GM12878 (cell line): Measurements from ENCODE around the gene DAGLA. TPM values are rescaled to one million over a fixed set of nuclear protein-coding genes. Genes with fewer than 3 reads are reported as not detected.

Source experiments
- ATAC-seq: fragments of 200-7000 bp; cut with Tn5 transposase; 3 replicates; pipeline ENCODE4 v1.9.1; 2020; ENCODE audit warnings: mild to moderate bottlenecking, moderate library complexity
- BruUV-seq: library from RNA; stranded (reverse); fragments of 400-500 nt; replicated peaks from 2 replicates; lab custom pipeline; 2021; lab: Mats Ljungman, UMichigan
- CTCF ChIA-PET: fragments of 300-600 bp; sonication (Branson Sonifier 250); formaldehyde crosslinking; extraction: SDS; loops from one replicate; lab custom pipeline; 2021; ENCODE audit warnings: inconsistent platforms; lab: Yijun Ruan, JAX
- POLR2A ChIA-PET: fragments of 350-600 bp; formaldehyde crosslinking; extraction: SDS; loops from one replicate; lab custom pipeline; 2021; ENCODE audit warnings: inconsistent platforms; lab: Charles Lee
- RAD21 ChIA-PET: fragments of 300-600 bp; sonication (Branson Sonifier 250); formaldehyde crosslinking; loops from one replicate; lab custom pipeline; 2023; ENCODE audit warnings: antibody characterized with exemption; ENCODE audit not compliant: unreplicated experiment; lab: Charles Lee
- SMC1A ChIA-PET: fragments of 300-600 bp; sonication (Branson Sonifier 250); formaldehyde crosslinking; loops from one replicate; lab custom pipeline; 2023; ENCODE audit not compliant: unreplicated experiment, uncharacterized antibody; lab: Charles Lee
- DNase-seq: peaks from one replicate; pipeline ENCODE4 v3.0.0-alpha.2; 2011; ENCODE audit warnings: low read depth, low spot score
- FAIRE-seq: peaks from 3 replicates; lab custom pipeline; 2011; peaks lifted over from hg19 to GRCh38; lab: Jason Lieb, UNC
- H2AFZ ChIP-seq: 2 replicates; pipeline ENCODE4 v1.6.0; 2011; ENCODE audit warnings: low read depth, low read length, control low read depth; ENCODE audit not compliant: control insufficient read depth
- H3K27ac ChIP-seq: 2 replicates; pipeline ENCODE4 v1.5.1; 2011; ENCODE audit warnings: control low read depth; ENCODE audit not compliant: control insufficient read depth, insufficient read depth
- H3K27me3 ChIP-seq, 2 experiments: replicated peaks in 1 of 2; 2 replicates each; pipeline versions ENCODE4 v1.6.0 to v1.6.1; 2011; ENCODE audit warnings: low read length in 1 of 2; ENCODE audit not compliant: control insufficient read depth in 2 of 2, insufficient read depth in 2 of 2
- H3K36me3 ChIP-seq, 2 experiments: 2 replicates each; pipeline ENCODE4 v1.5.1; 2011; ENCODE audit warnings: low read length in 1 of 2; ENCODE audit not compliant: control insufficient read depth in 2 of 2, insufficient read depth in 2 of 2
- H3K4me1 ChIP-seq: 2 replicates; pipeline ENCODE4 v1.6.1; 2011; ENCODE audit warnings: mild to moderate bottlenecking, low read length, moderate library complexity, mixed read lengths; ENCODE audit not compliant: control insufficient read depth, insufficient read depth
- H3K4me2 ChIP-seq: 2 replicates; pipeline ENCODE4 v1.6.0; 2011; ENCODE audit warnings: control low read depth; ENCODE audit not compliant: control insufficient read depth, insufficient read depth
- H3K4me3 ChIP-seq: fragments of 200-600 bp; sonication (generic); 2 replicates; pipeline ENCODE4 v1.5.1; 2016
- H3K79me2 ChIP-seq: 2 replicates; pipeline ENCODE4 v1.6.0; 2011; ENCODE audit warnings: low read length; ENCODE audit not compliant: control insufficient read depth, insufficient read depth
- H3K9ac ChIP-seq: 2 replicates; pipeline ENCODE4 v1.8.0; 2011; ENCODE audit warnings: low read length, control low read depth, mixed read lengths; ENCODE audit not compliant: control insufficient read depth, insufficient read depth
- H3K9me3 ChIP-seq: replicated peaks from 3 replicates; pipeline ENCODE4 v1.5.1; 2011; ENCODE audit warnings: mild to moderate bottlenecking, low read length; ENCODE audit not compliant: control insufficient read depth, insufficient read depth
- H4K20me1 ChIP-seq: 2 replicates; pipeline ENCODE4 v1.6.0; 2011; ENCODE audit not compliant: control insufficient read depth, insufficient read depth
- DPF2 ChIP-seq: fragments of 450-650 bp; IDR thresholded peaks from 2 replicates; pipeline ENCODE4 v1.6.1; 2017; ENCODE audit warnings: mild to moderate bottlenecking
- FOS ChIP-seq: IDR thresholded peaks from 3 replicates; pipeline ENCODE4 v1.6.1; 2011; ENCODE audit warnings: borderline replicate concordance; ENCODE audit not compliant: insufficient read length; ENCODE audit errors: extremely low read depth
- RAD21 ChIP-seq: IDR thresholded peaks from 2 replicates; pipeline ENCODE4 v1.6.1; 2011; ENCODE audit warnings: mild to moderate bottlenecking, low read depth, low read length, moderate library complexity; ENCODE audit not compliant: insufficient read depth
- WGBS: methylation state at CpG from one replicate; pipeline ENCODE4 v1.1.6; 2016; ENCODE audit warnings: low lambda C conversion rate; ENCODE audit not compliant: insufficient replicate concordance, insufficient coverage; ENCODE audit errors: missing lambda C conversion rate; 5-methylcytosine and 5-hydroxymethylcytosine counted together
- in situ Hi-C: fragments of 300-500 bp; cut with MboI; formaldehyde crosslinking; loops from 9 replicates; pipeline ENCODE4 v1.14.3; 2018; ENCODE audit warnings: mixed read lengths
- intact Hi-C: fragments of 100-400 bp; cut with micrococcal nuclease; formaldehyde crosslinking; loops from one replicate; pipeline ENCODE4 v1.14.2; 2022; ENCODE audit not compliant: unreplicated experiment
- polyA plus RNA-seq, 11 experiments: library from polyadenylated mRNA; depleted of rRNA in 4 of 11; unstranded in 6 of 11; stranded (reverse) in 5 of 11; fragments of >200 nt; fragmentation: Nextera tagmentation in 4 of 11; fragmentation: Illumina TruSeq in 1 of 11; extraction: Ambion mirVana in 4 of 11; extraction: Trizol in 1 of 11; gene quantifications; 1 replicate in 1 of 11; 2 replicates in 10 of 11; pipeline versions ENCODE4 v1.2.1 to v1.2.3, GENCODE V29; 2011 to 2016; ENCODE audit warnings: inconsistent platforms in 2 of 11, missing spikeins in 2 of 11, low read depth in 1 of 11
- total RNA-seq, 4 experiments: library from RNA; depleted of rRNA in 3 of 4; stranded (reverse); fragments of >200 nt in 3 of 4; fragmentation: Illumina TruSeq in 1 of 4; extraction: Trizol in 1 of 4; gene quantifications; 2 replicates each; pipeline versions ENCODE4 v1.2.1 to v1.2.3, GENCODE V29; 2013 to 2021
- TF ChIP-seq, protein P1 (sequence below), 3 experiments: IDR thresholded peaks in 2 of 3; conservative IDR thresholded peaks in 1 of 3; 2 replicates each; pipeline ENCODE4 v1.5.1; 2011; ENCODE audit warnings: low read depth in 3 of 3, low read length in 3 of 3, mild to moderate bottlenecking in 3 of 3, control low read depth in 2 of 3, moderate library complexity in 2 of 3, inconsistent platforms in 1 of 3, mixed read lengths in 1 of 3; ENCODE audit not compliant: control insufficient read depth in 2 of 3, insufficient read depth in 1 of 3; ENCODE audit errors: extremely low read depth in 1 of 3

Gene DAGLA
- total and polyA plus RNA-seq, 10 of the 15 experiments (the other 5 are each of a cell fraction or from before 2014, with no cell fraction given), result 0.05 TPM; not detected in 9

DNA sequence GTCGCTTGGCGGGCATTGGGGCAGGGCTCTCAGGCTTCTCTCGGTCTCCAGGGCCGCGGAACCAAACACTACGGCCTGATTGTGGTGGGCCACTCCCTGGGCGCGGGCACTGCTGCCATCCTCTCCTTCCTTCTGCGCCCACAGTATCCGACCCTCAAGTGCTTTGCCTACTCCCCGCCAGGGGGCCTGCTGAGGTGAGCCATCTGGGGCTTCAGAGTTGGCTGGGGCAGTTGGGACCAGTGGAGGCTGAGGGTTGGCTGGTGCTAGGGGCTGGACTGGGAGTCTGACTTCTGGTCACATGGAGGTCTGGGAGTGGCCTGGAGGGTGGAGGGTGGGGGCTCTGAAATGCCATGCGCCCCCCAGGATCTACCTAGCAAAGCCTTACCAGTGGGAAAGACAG lies 56.9 kb downstream of the DAGLA start:
- no peaks in the 10 kb centered on the region for H3K79me2 ChIP-seq
- SMC1A ChIA-PET, result interaction anchor here (0.5 kb wide), 1 partner anchor 44 kb away, joined by 3 read pairs; no protein-coding TSS in a partner anchor
- TF ChIP-seq DPF2 (no peak), RAD21 (0 out of 2 replicates have a peak, but pooled peaks have one; percentile 14), FOS (no peak)
- TF ChIP-seq, protein P1, sequence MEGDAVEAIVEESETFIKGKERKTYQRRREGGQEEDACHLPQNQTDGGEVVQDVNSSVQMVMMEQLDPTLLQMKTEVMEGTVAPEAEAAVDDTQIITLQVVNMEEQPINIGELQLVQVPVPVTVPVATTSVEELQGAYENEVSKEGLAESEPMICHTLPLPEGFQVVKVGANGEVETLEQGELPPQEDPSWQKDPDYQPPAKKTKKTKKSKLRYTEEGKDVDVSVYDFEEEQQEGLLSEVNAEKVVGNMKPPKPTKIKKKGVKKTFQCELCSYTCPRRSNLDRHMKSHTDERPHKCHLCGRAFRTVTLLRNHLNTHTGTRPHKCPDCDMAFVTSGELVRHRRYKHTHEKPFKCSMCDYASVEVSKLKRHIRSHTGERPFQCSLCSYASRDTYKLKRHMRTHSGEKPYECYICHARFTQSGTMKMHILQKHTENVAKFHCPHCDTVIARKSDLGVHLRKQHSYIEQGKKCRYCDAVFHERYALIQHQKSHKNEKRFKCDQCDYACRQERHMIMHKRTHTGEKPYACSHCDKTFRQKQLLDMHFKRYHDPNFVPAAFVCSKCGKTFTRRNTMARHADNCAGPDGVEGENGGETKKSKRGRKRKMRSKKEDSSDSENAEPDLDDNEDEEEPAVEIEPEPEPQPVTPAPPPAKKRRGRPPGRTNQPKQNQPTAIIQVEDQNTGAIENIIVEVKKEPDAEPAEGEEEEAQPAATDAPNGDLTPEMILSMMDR (IDR thresholded peaks at IDR 0.05 in 2 of 3, conservative IDR thresholded peaks at IDR 0.05 in 1 of 3; ENCODE audit: control insufficient read depth in 2 of 3, extremely low read depth in 1 of 3, insufficient read depth in 1 of 3, low read depth in 3 of 3, low read length in 3 of 3), result peak; percentile 22 to 41 (median 37); a peak in 5 of 6 replicates
- TF ChIP-seq, all 136 proteins: peak for 2
- no peaks in the 10 kb centered on the region; a peak in 1 of 4 replicates for H3K27me3 ChIP-seq
- no peaks in the 10 kb centered on the region for H4K20me1 ChIP-seq
- POLR2A ChIA-PET, result no interaction called here
- WGBS, result 10% methylated on average over 12 of the region's 12 CpGs
- RAD21 ChIA-PET, result no interaction called here
- in situ Hi-C loops, result no loop called here
- no peak overlapping the region for H3K4me3 ChIP-seq
- no peaks in the 10 kb centered on the region for H3K9me3 ChIP-seq
- no peak for FAIRE-seq
- H3K36me3 ChIP-seq, result no peaks in the 10 kb centered on the region
- no peak overlapping the region for H3K9ac ChIP-seq
- no peak for DNase-seq
- no TSS peak for BruUV-seq
- H3K4me2 ChIP-seq, result no peak overlapping the region
- no peak overlapping the region for H2AFZ ChIP-seq
- CTCF ChIA-PET, result interaction anchor here (0.5 to 3.2 kb wide), 4 partner anchors 10 to 140 kb away, joined by 3 to 15 read pairs (median 6); no protein-coding TSS in a partner anchor
- intact Hi-C loops, result loop anchor here (10.0 kb wide), 1 partner anchor 262 kb away; no protein-coding TSS in a partner anchor
- no peak overlapping the region for H3K27ac ChIP-seq
- H3K4me1 ChIP-seq, result no peaks in the 10 kb centered on the region
- ATAC-seq, result peak; percentile 68
